ENCODE data around the gene SYNE2. TPM values are rescaled to one million over a fixed set of nuclear protein-coding genes. Genes with fewer than 3 reads are reported as not detected.

Gene SYNE2
- total and polyA plus RNA-seq, 4 donors, result 26.9 to 208 (median 67.9) TPM

DNA sequence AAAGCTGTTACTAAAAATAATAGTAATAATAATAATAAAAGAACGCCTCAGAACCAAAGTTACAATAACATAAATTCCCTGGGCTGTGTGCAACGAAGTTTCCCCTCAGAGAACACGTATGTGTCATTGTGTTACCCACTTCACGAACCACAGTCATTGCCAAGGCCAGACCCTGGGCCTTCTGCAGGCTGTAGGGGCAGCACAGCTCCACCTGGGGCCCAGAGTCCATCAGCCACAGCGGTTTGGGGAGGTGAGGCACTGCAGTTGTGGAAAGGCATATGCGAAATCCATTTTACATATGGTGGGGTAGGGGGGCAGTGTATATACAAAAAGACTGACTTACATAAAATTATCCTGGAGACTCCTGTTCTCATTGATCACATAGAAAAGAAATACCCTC, 385.2 kb downstream of the SYNE2 start:
- DNase-seq (no peak), ATAC-seq (ENCODE audit: insufficient read depth, low FRiP score) (no peak)
- no peak overlapping the region for H3K9ac ChIP-seq (ENCODE audit: insufficient read depth in 1 of 2, low read length in 2 of 2)
- H3K9me3 ChIP-seq (ENCODE audit: control insufficient read depth in 4 of 4, insufficient read depth in 3 of 4, low read length in 3 of 4), result peaks cover 0 to 1% (median 0%) of the 10 kb centered on the region in 4 donors
- 91 to 93% methylated on average over 6 of the region's 6 CpGs for WGBS, 2 donors
- no peak for TF ChIP-seq CTCF (IDR thresholded peaks at IDR 0.05; ENCODE audit: control extremely low read depth, extremely low read depth)
- H3K27ac ChIP-seq (ENCODE audit: low read depth in 1 of 2, low read length in 1 of 2), result no peak overlapping the region
- H3K36me3 ChIP-seq (ENCODE audit: control insufficient read depth in 4 of 4, insufficient read depth in 4 of 4, low read length in 4 of 4), result no peaks in the 10 kb centered on the region
- peaks cover 0 to 9% (median 1%) of the 10 kb centered on the region in 5 donors for H3K4me1 ChIP-seq (ENCODE audit: control insufficient read depth in 5 of 5, insufficient read depth in 5 of 5, low read length in 5 of 5)
- no peaks in the 10 kb centered on the region for H3K27me3 ChIP-seq (ENCODE audit: control insufficient read depth in 3 of 3, insufficient read depth in 3 of 3, low read length in 2 of 3)
- no peak overlapping the region for H3K4me3 ChIP-seq

GRCh38 chr14:64238631-64239030, 385.8 kb downstream of the SYNE2 start:
- H3K9me3 ChIP-seq (ENCODE audit: control insufficient read depth in 4 of 4, insufficient read depth in 3 of 4, low read length in 3 of 4), result peaks cover 0 to 1% (median 0%) of the 10 kb centered on the region in 4 donors
- WGBS, 2 donors, result 18 to 24% methylated on average over 2 of the region's 2 CpGs
- no peak for TF ChIP-seq CTCF (IDR thresholded peaks at IDR 0.05; ENCODE audit: control extremely low read depth, extremely low read depth)

GRCh38 chr14:64244279-64244678, 391.5 kb downstream of the SYNE2 start:
- TF ChIP-seq CTCF (IDR thresholded peaks at IDR 0.05; ENCODE audit: control extremely low read depth, extremely low read depth), result no peak
- 52 to 53% methylated on average over 4 of the region's 4 CpGs for WGBS, 2 donors

More at GRCh38 chr14:64238631-64239030, 385.8 kb downstream of the SYNE2 start:
- Histone ChIP-seq H3K27ac (ENCODE audit: low read depth in 1 of 2, low read length in 1 of 2) (no peak overlapping the region), H3K4me1 (ENCODE audit: control insufficient read depth in 5 of 5, insufficient read depth in 5 of 5, low read length in 5 of 5) (peaks cover 0 to 9% (median 1%) of the 10 kb centered on the region in 5 donors), H3K4me3 (no peak overlapping the region), H3K27me3 (ENCODE audit: control insufficient read depth in 3 of 3, insufficient read depth in 3 of 3, low read length in 2 of 3) (no peaks in the 10 kb centered on the region), H3K9ac (ENCODE audit: insufficient read depth in 1 of 2, low read length in 2 of 2) (no peak overlapping the region), H3K36me3 (ENCODE audit: control insufficient read depth in 4 of 4, insufficient read depth in 4 of 4, low read length in 4 of 4) (no peaks in the 10 kb centered on the region)
- DNase-seq, result peak in 1 of 3 donors; percentile 29
- no peak for ATAC-seq (ENCODE audit: insufficient read depth, low FRiP score)

DNA sequence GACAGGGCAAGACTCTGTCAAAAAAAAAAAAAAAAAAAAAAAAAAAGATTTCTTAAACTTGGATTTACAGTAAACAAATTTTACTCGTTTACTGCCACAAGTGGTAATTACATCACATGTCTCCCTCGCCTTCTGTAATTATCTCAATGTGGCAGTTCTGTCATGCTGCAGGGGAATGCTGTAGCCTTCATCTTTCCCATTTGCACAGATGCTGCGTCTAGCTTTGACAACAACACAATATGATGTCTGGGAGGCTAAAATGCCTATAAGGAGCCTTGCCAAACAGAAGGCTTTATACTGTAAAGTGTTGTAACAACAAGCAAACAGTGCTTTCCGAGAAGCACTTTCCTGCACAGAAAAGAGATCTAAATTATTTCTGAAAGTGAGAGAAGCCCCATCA, 392.7 kb downstream of the SYNE2 start:
- Histone ChIP-seq H3K4me3 (no peak overlapping the region), H3K27ac (ENCODE audit: low read depth in 1 of 2, low read length in 1 of 2) (no peak overlapping the region), H3K27me3 (ENCODE audit: control insufficient read depth in 3 of 3, insufficient read depth in 3 of 3, low read length in 2 of 3) (no peaks in the 10 kb centered on the region), H3K9ac (ENCODE audit: insufficient read depth in 1 of 2, low read length in 2 of 2) (no peak overlapping the region), H3K9me3 (ENCODE audit: control insufficient read depth in 4 of 4, insufficient read depth in 3 of 4, low read length in 3 of 4) (no peaks in the 10 kb centered on the region), H3K4me1 (ENCODE audit: control insufficient read depth in 5 of 5, insufficient read depth in 5 of 5, low read length in 5 of 5) (peaks cover 0 to 11% (median 0%) of the 10 kb centered on the region in 5 donors), H3K36me3 (ENCODE audit: control insufficient read depth in 4 of 4, insufficient read depth in 4 of 4, low read length in 4 of 4) (no peaks in the 10 kb centered on the region)
- WGBS, 2 donors, result 90 to 92% methylated on average over 4 of the region's 4 CpGs
- no peak for TF ChIP-seq CTCF (IDR thresholded peaks at IDR 0.05; ENCODE audit: control extremely low read depth, extremely low read depth)
- DNase-seq (no peak), ATAC-seq (ENCODE audit: insufficient read depth, low FRiP score) (no peak)

More at GRCh38 chr14:64244279-64244678, 391.5 kb downstream of the SYNE2 start:
- DNase-seq, result peak; percentile 34 to 42 (median 35)
- Histone ChIP-seq H3K27ac (ENCODE audit: low read depth in 1 of 2, low read length in 1 of 2) (no peak overlapping the region), H3K9ac (ENCODE audit: insufficient read depth in 1 of 2, low read length in 2 of 2) (no peak overlapping the region), H3K4me3 (no peak overlapping the region), H3K4me1 (ENCODE audit: control insufficient read depth in 5 of 5, insufficient read depth in 5 of 5, low read length in 5 of 5) (peaks cover 0 to 8% (median 0%) of the 10 kb centered on the region in 5 donors), H3K36me3 (ENCODE audit: control insufficient read depth in 4 of 4, insufficient read depth in 4 of 4, low read length in 4 of 4) (no peaks in the 10 kb centered on the region), H3K9me3 (ENCODE audit: control insufficient read depth in 4 of 4, insufficient read depth in 3 of 4, low read length in 3 of 4) (no peaks in the 10 kb centered on the region), H3K27me3 (ENCODE audit: control insufficient read depth in 3 of 3, insufficient read depth in 3 of 3, low read length in 2 of 3) (no peaks in the 10 kb centered on the region)
- no peak for ATAC-seq (ENCODE audit: insufficient read depth, low FRiP score)

All from lung (tissue), 12 donors.